Measurements from ENCODE around the gene NDUFB2. TPM values are rescaled to one million over a fixed set of nuclear protein-coding genes. Genes with fewer than 3 reads are reported as not detected.

The NDUFB2 gene
- total RNA-seq = 116 and 136 TPM in 2 replicates

DNA sequence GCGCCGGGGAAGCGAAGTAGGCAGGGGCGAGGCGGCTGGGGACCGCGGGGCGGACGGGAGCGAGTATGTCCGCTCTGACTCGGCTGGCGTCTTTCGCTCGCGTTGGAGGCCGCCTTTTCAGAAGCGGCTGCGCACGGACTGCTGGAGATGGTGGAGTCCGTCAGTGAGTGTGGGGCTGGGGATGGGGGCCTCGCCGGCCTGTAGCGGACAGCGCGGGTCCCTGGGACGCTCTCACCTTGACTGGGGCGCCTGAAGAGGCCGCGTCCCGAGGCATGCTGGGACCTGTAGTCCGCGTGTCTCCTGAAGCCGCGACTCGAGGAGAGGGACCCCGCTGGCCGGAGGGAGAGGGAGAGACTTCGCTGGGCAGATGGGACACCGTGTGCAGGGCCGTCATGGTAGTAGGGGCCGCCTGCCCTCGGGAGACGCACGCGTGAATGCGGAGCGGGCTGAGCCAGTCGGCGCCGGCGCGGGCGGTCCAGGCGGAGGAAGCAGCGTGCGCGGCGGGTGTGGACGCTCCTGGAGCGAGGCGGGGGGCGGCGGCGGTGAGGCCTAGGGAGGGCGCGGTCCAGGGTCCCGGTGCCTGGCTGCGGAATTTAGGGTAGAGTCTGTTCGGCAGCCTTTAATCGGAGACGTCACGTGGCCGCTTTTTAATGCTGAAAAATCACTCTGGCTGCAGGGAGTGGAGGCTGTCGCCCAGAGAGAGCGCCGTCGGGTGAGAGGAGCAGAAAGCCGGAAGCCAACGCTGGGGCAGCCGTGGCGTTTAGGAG lies at the start of gene NDUFB2:
Gene NDUFB2, plus strand, starts transcription at position 29 of the 767 bp plus-strand sequence. Its CDS starts 37 bp downstream, at position 66.

GRCh38 chr7:140672382-140673062 lies 24.0 kb upstream of the NDUFB2 start, which contains the start of gene ADCK2:
ADCK2 (plus strand) TSS chr7:140672945; CDS start chr7:140673331, 386 bp downstream.

Other genes with a start within 250 kb of the NDUFB2 start
- gene MKRN1, start 217.2 kb upstream of the NDUFB2 start, total RNA-seq = 60.3 and 67.7 TPM in 2 replicates
- gene DENND2A, start 55.9 kb upstream of the NDUFB2 start, total RNA-seq = under 0.01 and 0.05 TPM in 2 replicates
- 11.6 and 15.0 TPM in 2 replicates for gene ADCK2, start 23.8 kb upstream of the NDUFB2 start, total RNA-seq
- 16.3 and 26.2 TPM in 2 replicates for gene BRAF, start 228.2 kb downstream of the NDUFB2 start, total RNA-seq

All from smooth muscle cell of the umbilical artery (primary cell).